Head of caudate nucleus (tissue), 42 donors: Measurements from ENCODE around the gene CRACDL.
A peak's percentile ranks its signal among the peaks of the same experiment; 100 is the strongest.

ENCODE experiments used
- DNase-seq, 42 donors: peaks; one replicate each; pipeline versions ENCODE4 v3.0.0 to v3.0.0-alpha.2; 2020 to 2021; ENCODE audit warnings: mixed read lengths in 7 of 42
- intact Hi-C: fragments of 100-400 bp; cut with DNase I; formaldehyde crosslinking; loops from one replicate; pipeline ENCODE4 v1.15.0; 2022

Gene CRACDL

GRCh38 chr2:98775146-98775986 lies 160.7 kb downstream of the CRACDL start:
- intact Hi-C loops = no loop called here

GRCh38 chr2:98773907-98774306 lies 162.1 kb downstream of the CRACDL start:
- DNase-seq = peak in 5 of 42 donors; percentile 41 to 69 (median 56)
- intact Hi-C loops = no loop called here

More at GRCh38 chr2:98775146-98775986, 160.7 kb downstream of the CRACDL start:
- DNase-seq = peak in 1 of 42 donors; percentile 13

- peak in 4 of 42 donors; percentile 22 to 45 (median 35) for DNase-seq
- intact Hi-C loops = no loop called here
Measured at GRCh38 chr2:98773169-98773568, 162.9 kb downstream of the CRACDL start.

GRCh38 chr2:98772536-98772935 lies 163.5 kb downstream of the CRACDL start:
- intact Hi-C loops = no loop called here
- DNase-seq = peak in 2 of 42 donors; percentile 16 to 40

- intact Hi-C loops = no loop called here
- DNase-seq = no peak
Measured at GRCh38 chr2:98771721-98772524, 164.1 kb downstream of the CRACDL start.

GRCh38 chr2:98771264-98771663 lies 164.8 kb downstream of the CRACDL start:
- intact Hi-C loops = no loop called here
- no peak for DNase-seq

- intact Hi-C loops = no loop called here
- DNase-seq = no peak
Measured at GRCh38 chr2:98769784-98770183, 166.2 kb downstream of the CRACDL start.

- intact Hi-C loops = no loop called here
- DNase-seq = no peak
Measured at GRCh38 chr2:98769114-98769476, 166.9 kb downstream of the CRACDL start.

GRCh38 chr2:98768384-98769113 lies 167.5 kb downstream of the CRACDL start:
- no peak for DNase-seq
- intact Hi-C loops = no loop called here

GRCh38 chr2:98764499-98764898 lies 171.5 kb downstream of the CRACDL start:
- intact Hi-C loops = no loop called here
- DNase-seq = no peak

GRCh38 chr2:98763209-98763951 lies 172.6 kb downstream of the CRACDL start:
- intact Hi-C loops = no loop called here
- DNase-seq = peak in 1 of 42 donors; percentile 20

- intact Hi-C loops = no loop called here
- DNase-seq = peak in 1 of 42 donors; percentile 8
Measured at GRCh38 chr2:98761909-98762308, 174.1 kb downstream of the CRACDL start.

- DNase-seq = peak in 26 of 42 donors; percentile 21 to 79 (median 50)
- intact Hi-C loops = no loop called here
Measured at GRCh38 chr2:98761267-98761781, 174.7 kb downstream of the CRACDL start.

- intact Hi-C loops = no loop called here
- DNase-seq = no peak
Measured at GRCh38 chr2:98759827-98760625, 176.0 kb downstream of the CRACDL start.

GRCh38 chr2:98759338-98759737 lies 176.7 kb downstream of the CRACDL start:
- intact Hi-C loops = no loop called here
- no peak for DNase-seq

- DNase-seq = peak in 30 of 42 donors; percentile 13 to 66 (median 45)
- intact Hi-C loops = no loop called here
Measured at GRCh38 chr2:98757904-98758421, 178.1 kb downstream of the CRACDL start.

- DNase-seq = no peak
- intact Hi-C loops = no loop called here
Measured at GRCh38 chr2:98753801-98754200, 182.2 kb downstream of the CRACDL start.
